HG03139 (cell line): Measurements from ENCODE around the gene ZCRB1.
"Not testable (repeated sequence)": the region's sequence is repeated elsewhere in the genome, so short reads cannot be mapped to it uniquely, and the experiment has no call there.

ENCODE experiments used
- ATAC-seq: cut with Tn5 transposase; IDR thresholded peaks from one replicate; pipeline ENCODE4 v1.9.1; 2021; ENCODE audit not compliant: unreplicated experiment

Gene ZCRB1, protein sequence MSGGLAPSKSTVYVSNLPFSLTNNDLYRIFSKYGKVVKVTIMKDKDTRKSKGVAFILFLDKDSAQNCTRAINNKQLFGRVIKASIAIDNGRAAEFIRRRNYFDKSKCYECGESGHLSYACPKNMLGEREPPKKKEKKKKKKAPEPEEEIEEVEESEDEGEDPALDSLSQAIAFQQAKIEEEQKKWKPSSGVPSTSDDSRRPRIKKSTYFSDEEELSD

DNA sequence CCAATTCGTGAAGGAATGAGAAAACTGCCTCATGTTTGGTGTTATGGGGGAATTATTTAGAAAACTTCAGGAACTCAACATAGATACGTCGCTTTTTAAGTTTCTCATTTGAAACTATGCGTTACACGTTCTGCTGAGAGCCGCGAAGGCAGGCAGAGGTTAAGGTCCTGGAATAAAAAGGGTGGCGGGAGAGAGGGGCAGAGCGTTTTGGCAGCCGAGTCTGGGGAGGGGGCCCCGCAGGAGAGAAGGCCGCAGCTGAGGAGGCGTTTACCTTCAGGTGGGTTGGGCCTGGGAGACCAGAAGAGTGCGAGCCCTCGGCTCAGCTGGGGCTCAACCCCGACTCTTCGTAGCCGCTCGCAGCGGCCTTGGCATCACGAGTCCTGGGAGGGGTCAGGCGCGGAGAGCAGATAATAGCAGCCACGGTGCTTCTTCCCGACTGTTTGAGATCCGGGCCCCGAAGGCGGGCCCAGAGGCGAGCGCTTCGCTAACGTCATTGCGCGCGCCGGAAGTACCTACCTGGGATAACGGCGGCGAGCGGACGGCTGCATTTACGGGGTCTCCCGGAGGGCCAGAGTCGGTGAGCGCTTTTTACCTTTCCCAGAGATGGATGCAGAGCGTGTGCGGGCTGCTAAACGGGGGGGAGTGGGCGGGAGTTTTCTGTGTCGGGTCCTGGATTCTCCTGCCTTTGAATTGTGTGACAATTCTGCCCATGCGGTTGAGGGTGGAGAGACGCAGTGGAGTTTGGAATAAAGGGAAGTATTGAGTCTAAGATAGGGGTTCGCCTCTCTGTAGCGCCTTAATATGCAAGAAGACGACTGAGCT, at the start of gene ZCRB1, which contains the start of gene PPHLN1:
Gene ZCRB1 (minus strand): TSS at position 442 of the 822 bp plus-strand sequence. CDS start 1,992 bp downstream, outside the sequence.
Gene PPHLN1 (plus strand): TSS at position 515 of the 822 bp plus-strand sequence. CDS start 9,736 bp downstream, outside the sequence.
- peak; percentile 94 for ATAC-seq

- ATAC-seq = no peak
Observed at GRCh38 chr12:42373669-42374068, 47.8 kb upstream of the ZCRB1 start.

GRCh38 chr12:42372154-42372791, 46.4 kb upstream of the ZCRB1 start:
- ATAC-seq = peak; percentile 88

DNA sequence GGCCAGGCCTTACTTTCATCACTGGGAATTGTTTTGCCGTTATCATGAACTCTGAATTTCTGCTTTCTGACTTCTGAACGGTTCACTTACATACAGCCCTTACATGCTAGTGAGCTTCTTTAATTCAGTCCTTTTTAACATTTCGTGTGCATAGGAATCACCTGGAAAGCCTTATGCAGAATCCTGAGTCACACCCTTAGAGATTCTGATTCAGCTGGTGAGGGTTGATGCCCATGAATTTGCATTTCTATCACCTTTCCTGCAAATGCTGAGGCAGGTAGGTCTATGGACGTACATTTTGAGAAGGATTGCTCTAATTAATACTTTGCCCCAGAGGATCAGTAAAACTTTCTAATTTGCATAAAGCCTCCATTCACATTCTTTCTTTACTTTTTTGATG, 44.1 kb upstream of the ZCRB1 start:
- no peak for ATAC-seq

DNA sequence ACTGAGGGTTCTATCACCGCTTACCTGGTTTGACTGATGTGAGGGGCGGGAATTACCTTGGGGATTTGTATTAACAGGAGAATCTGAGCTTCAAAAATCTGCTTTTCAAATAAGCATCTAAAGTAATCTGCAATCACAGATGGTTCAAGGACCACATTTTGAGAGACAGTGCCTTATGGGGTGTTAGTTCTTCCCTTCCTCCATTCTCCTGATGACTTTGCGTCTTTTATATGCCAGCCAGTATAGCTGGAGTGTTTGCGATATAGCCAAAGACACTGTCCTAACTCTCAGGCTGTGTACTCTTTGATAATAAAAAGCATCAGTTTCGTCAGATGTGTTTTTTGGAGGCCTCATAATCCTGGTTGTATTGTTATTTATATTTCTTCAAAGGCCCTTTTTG, 39.6 kb upstream of the ZCRB1 start:
- no peak for ATAC-seq

DNA sequence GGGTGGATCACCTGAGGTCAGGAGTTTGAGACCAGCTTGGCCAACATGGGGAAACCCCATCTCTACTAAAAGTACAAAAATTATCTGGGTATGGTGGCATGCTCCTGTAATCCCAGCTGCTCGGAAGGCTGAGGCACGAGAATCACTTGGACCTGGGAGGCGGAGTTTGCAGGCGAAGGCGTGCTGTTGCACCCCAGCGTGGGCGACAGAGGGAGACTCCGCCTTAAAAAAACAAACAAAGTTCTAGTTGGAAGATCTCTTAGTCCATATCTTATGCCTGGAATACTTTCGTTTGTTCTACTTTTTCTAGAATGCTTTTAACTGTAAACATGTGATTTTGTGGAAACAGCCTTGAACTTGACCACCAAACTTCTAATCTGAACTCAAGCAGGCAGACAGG, 38.8 kb upstream of the ZCRB1 start:
- no peak for ATAC-seq

GRCh38 chr12:42362647-42363260, 36.9 kb upstream of the ZCRB1 start:
- ATAC-seq = no peak

- no peak for ATAC-seq
Observed at GRCh38 chr12:42361909-42362646, 36.2 kb upstream of the ZCRB1 start.

GRCh38 chr12:42360747-42361403, 35.0 kb upstream of the ZCRB1 start:
- peak; percentile 78 for ATAC-seq

DNA sequence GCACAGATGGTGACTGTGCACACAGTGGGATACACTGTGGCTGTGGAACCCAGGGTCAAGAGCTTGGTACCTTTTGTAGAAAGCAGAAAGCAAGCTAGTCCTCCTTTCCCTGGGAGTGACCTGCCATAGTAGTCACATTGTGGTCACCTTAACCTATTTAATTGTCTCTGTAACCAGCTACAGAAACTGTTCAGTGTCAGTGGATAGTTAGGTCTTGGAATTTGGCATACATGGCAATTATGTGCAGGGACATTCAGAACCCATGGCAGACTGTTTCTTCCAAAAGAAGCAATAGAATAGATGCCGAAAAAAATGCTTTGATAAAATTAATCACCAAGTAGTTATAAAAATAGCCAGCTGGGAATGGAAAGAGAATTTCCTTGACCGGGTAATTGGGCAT, 30.4 kb upstream of the ZCRB1 start:
- ATAC-seq = no peak

DNA sequence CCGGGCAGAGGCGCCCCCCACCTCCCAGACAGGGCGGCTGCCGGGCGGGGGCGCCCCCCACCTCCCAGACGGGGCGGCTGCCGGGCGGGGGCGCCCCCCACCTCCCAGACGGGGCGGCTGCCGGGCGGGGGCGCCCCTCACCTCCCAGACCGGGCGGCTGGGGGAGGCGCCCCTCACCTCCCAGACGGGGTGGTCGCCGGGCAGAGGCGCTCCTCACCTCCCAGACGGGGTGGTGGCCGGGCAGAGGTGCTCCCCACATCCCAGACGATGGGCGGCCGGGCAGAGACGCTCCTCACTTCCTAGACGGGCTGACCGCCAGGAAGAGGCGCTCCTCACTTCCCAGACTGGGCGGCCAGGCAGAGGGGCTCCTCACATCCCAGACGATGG, 24.1 kb upstream of the ZCRB1 start:
- not testable (repeated sequence) for ATAC-seq

DNA sequence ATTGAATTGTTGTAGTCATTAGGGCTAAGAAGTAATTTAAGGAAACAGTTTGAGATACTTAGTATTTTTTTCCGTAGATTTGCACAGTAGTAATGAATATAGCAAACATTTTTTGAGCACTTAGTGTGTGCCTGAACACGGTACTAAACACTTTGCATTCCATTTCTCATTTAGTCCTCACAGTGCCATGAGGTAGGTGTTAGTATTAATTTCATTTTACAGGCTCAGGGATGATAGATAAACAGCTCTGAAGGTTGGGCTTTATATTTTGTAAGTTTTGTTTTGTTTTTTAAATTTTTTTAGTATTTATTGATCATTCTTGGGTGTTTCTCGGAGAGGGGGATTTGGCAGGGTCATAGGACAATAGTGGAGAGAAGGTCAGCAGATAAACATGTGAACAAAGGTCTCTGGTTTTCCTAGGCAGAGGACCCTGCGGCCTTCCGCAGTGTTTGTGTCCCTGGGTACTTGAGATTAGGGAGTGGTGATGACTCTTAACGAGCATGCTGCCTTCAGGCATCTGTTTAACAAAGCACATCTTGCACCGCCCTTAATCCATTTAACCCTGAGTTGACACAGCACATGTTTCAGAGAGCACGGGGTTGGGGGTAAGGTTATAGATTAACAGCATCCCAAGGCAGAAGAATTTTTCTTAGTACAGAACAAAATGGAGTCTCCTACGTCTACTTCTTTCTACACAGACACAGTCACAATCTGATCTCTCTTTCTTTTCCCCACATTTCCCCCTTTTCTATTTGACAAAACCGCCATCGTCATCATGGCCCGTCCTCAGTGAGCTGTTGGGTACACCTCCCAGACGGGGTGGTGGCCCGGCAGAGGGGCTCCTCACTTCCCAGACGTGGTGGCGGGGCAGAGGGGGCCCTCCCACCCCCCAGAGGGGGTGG, 23.5 kb upstream of the ZCRB1 start:
- not testable (repeated sequence) for ATAC-seq

DNA sequence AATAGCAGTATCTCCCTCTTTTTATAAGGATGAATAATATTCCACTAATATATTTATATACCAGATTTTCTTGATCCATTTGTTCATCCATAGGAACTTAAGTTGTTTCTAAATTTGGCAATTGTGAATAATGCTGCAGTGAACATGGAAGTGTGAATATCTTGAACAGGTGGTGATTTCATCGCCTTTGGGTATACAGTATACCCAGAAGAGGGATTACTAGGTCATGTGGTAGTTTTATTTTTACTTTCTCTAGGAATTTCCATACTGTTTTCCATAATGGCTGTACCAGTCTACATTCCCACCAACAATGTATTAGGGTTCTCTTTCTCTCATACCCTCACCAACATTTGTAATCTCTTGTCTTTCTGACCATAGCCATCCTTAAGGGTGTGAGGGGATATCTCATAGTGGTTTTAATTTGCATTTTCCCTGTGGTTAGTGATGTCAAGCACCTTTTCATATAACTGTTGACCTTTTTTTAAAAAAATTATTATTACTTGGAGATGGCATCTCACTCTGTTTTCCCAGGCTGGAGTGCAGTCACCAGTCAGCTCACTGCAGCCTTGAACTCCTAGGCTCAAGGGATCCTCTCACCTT, 20.6 kb upstream of the ZCRB1 start:
- no peak for ATAC-seq

DNA sequence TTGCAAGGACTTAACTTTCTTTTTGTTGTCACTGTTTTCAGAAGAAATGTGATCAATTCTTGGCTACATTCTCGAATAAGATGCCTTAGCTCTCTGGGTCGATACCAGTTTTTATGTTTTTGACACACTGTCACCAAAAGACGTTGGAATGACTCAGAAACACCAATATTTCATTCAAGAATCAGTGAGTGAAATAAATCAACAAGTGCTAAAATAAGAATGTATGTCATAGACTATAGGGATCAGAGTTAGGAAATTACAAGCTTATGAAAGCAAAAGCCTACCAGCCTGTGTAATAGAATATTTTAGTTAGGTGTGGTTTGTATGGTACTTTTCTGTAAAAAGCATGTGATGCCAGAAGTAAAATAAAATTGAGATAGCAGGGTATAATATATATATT, 17.8 kb upstream of the ZCRB1 start:
- ATAC-seq = no peak

GRCh38 chr12:42342028-42342427, 16.1 kb upstream of the ZCRB1 start:
- no peak for ATAC-seq

DNA sequence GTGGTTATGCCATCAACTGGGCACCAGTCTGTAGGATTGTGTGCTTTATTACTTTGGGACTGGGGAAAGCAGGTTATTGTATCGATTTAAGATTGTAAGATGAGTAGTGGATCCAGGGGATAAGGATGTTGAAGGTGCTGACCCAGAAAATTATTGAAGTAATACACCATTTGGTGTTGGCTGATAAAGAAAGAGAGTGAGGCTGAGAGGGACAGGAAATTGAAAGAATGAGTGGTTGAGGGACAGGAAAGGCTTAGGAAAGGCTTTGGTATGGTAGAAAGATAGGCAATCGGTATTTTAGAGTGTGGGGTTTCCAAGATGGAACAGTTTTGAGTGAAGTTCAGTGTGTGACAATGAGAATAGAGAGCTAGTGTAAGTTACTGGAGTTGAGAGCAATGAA, 12.4 kb upstream of the ZCRB1 start:
- ATAC-seq = no peak

GRCh38 chr12:42336286-42336685, 10.4 kb upstream of the ZCRB1 start:
- ATAC-seq = no peak

- no peak for ATAC-seq
Observed at GRCh38 chr12:42332301-42333285, 6.7 kb upstream of the ZCRB1 start.
